Right lobe of liver (tissue), 6 donors: Measurements from ENCODE around the gene SLC6A8. TPM values are rescaled to one million over a fixed set of nuclear protein-coding genes. Genes with fewer than 3 reads are reported as not detected.
A peak's percentile ranks its signal among the peaks of the same experiment; 100 is the strongest.

ENCODE experiments used
- ATAC-seq, 4 donors: fragments of 200-7000 bp; cut with Tn5 transposase; one replicate each; pipeline ENCODE4 v1.9.1; 2020; ENCODE audit warnings: mild to moderate bottlenecking in 4 of 4, moderate library complexity in 4 of 4
- DNase-seq, 3 donors: peaks; one replicate each; pipeline ENCODE4 v3.0.0-alpha.2; 2020
- H3K27ac ChIP-seq, 3 donors: fragments of 200-600 bp; one replicate each; pipeline ENCODE4 v1.8.0; 2022
- H3K27me3 ChIP-seq, 2 donors: fragments of 200-600 bp; one replicate each; pipeline ENCODE4 v1.8.0; 2022
- H3K36me3 ChIP-seq, 4 donors: fragments of 200-600 bp; sonication (generic) in 1 of 4; one replicate each; pipeline versions ENCODE4 v1.5.1 to v1.8.0; 2017 to 2022; ENCODE audit warnings: control low read depth in 1 of 4
- H3K4me1 ChIP-seq, 4 donors: fragments of 200-600 bp; sonication (generic) in 1 of 4; one replicate each; pipeline versions ENCODE4 v1.5.1 to v1.8.0; 2017 to 2022; ENCODE audit warnings: control low read depth in 1 of 4
- H3K4me3 ChIP-seq, 3 donors: fragments of 200-600 bp; one replicate each; pipeline ENCODE4 v1.8.0; 2022
- H3K9me3 ChIP-seq, 4 donors: fragments of 200-600 bp; sonication (generic) in 1 of 4; one replicate each; pipeline versions ENCODE4 v1.5.1 to v1.8.0; 2017 to 2022; ENCODE audit warnings: control low read depth in 1 of 4
- CTCF ChIP-seq, 4 donors: fragments of 200-600 bp in 3 of 4; fragments of 450-650 bp in 1 of 4; IDR thresholded peaks; one replicate each; pipeline versions ENCODE4 v1.5.1 to v1.8.0; 2016 to 2022; ENCODE audit warnings: antibody characterized with exemption in 4 of 4, mild to moderate bottlenecking in 2 of 4
- POLR2A ChIP-seq: fragments of 450-650 bp; IDR thresholded peaks from one replicate; pipeline ENCODE4 v1.6.1; 2017; ENCODE audit warnings: antibody characterized with exemption, mild to moderate bottlenecking
- WGBS: methylation state at CpG from one replicate; pipeline ENCODE4 v1.1.6; 2018; ENCODE audit warnings: low coverage, low lambda C conversion rate; ENCODE audit not compliant: insufficient coverage; ENCODE audit errors: missing lambda C conversion rate; 5-methylcytosine and 5-hydroxymethylcytosine counted together
- intact Hi-C, 2 donors: fragments of 100-400 bp; cut with DNase I; formaldehyde crosslinking; loops; one replicate each; pipeline versions ENCODE4 v1.11.2 to v1.14.1; 2022
- total RNA-seq, 6 experiments: library from RNA; depleted of rRNA in 2 of 6; stranded (reverse); fragments of >200 nt in 2 of 6; fragmentation: NEBNext Ultra II Directional in 3 of 6; extraction: Animal tissue kit (Norgen Biotek cat#: 25700) in 3 of 6; gene quantifications; one replicate each; pipeline versions ENCODE4 v1.1.0 to v1.2.4, GENCODE V29; 2016 to 2023
- donor health status: DM: no; HTN: yes; CAD: no.
- donor health status: DM: no; HTN: no; CAD: no.
- donor health status: DM: no; HTN: no; CAD: no.
- donor health status: DM: no; HTN: yes; CAD: no.
- donor health status: DM: no; HTN: yes; CAD: no.

Gene SLC6A8
- total RNA-seq, 6 experiments from 2014 or later: 1.6 to 9.2 (median 2.9) TPM

GRCh38 chrX:153649178-153649914 is 38.4 kb upstream of the SLC6A8 start:
- 57% methylated on average over 6 of the region's 26 CpGs for WGBS
- TF ChIP-seq POLR2A (no peak), CTCF (IDR thresholded peaks at IDR 0.05) (peak; percentile 47 to 58 (median 50))
- Histone ChIP-seq H3K4me3 (no peak overlapping the region), H3K36me3 (no peaks in the 10 kb centered on the region), H3K27ac (no peak overlapping the region), H3K4me1 (no peaks in the 10 kb centered on the region), H3K9me3 (no peaks in the 10 kb centered on the region), H3K27me3 (peaks cover 0 to 8% of the 10 kb centered on the region in 2 donors)
- ATAC-seq (peak; percentile 73 to 84 (median 78)), DNase-seq (peak; percentile 46 to 54 (median 51))
- intact Hi-C loops: no loop called here

- Histone ChIP-seq H3K27ac (no peak overlapping the region), H3K4me1 (no peaks in the 10 kb centered on the region), H3K27me3 (peaks cover 0 to 8% of the 10 kb centered on the region in 2 donors), H3K4me3 (no peak overlapping the region), H3K36me3 (no peaks in the 10 kb centered on the region), H3K9me3 (no peaks in the 10 kb centered on the region)
- DNase-seq (peak; percentile 13 to 44 (median 23)), ATAC-seq (no peak)
- no peak for TF ChIP-seq POLR2A
- no peak for TF ChIP-seq CTCF (IDR thresholded peaks at IDR 0.05)
- intact Hi-C loops: no loop called here
- WGBS: 80% methylated on average over 1 of the region's 41 CpGs
Measured at GRCh38 chrX:153649915-153650782, 37.6 kb upstream of the SLC6A8 start.

- H3K4me3 ChIP-seq: no peak overlapping the region
- ATAC-seq (no peak), DNase-seq (peak in 2 of 3 donors; percentile 21 to 31)
- no peaks in the 10 kb centered on the region for H3K36me3 ChIP-seq
- H3K9me3 ChIP-seq: no peaks in the 10 kb centered on the region
- no peaks in the 10 kb centered on the region for H3K4me1 ChIP-seq
- H3K27me3 ChIP-seq: peaks cover 0 to 8% of the 10 kb centered on the region in 2 donors
- H3K27ac ChIP-seq: no peak overlapping the region
- intact Hi-C loops: no loop called here
- TF ChIP-seq POLR2A (no peak), CTCF (IDR thresholded peaks at IDR 0.05) (no peak)
- 89% methylated on average over 5 of the region's 13 CpGs for WGBS
Measured at GRCh38 chrX:153650959-153651358, 36.8 kb upstream of the SLC6A8 start.

- no peaks in the 10 kb centered on the region for H3K9me3 ChIP-seq
- H3K4me1 ChIP-seq: no peaks in the 10 kb centered on the region
- 59% methylated on average over 3 of the region's 9 CpGs for WGBS
- TF ChIP-seq POLR2A (no peak), CTCF (IDR thresholded peaks at IDR 0.05) (peak; percentile 24 to 41 (median 30))
- H3K27me3 ChIP-seq: peaks cover 0 to 8% of the 10 kb centered on the region in 2 donors
- H3K27ac ChIP-seq: no peak overlapping the region
- no peak overlapping the region for H3K4me3 ChIP-seq
- ATAC-seq (peak; percentile 51 to 61 (median 56)), DNase-seq (peak in 2 of 3 donors; percentile 18 to 34)
- intact Hi-C loops: no loop called here
- no peaks in the 10 kb centered on the region for H3K36me3 ChIP-seq
Measured at GRCh38 chrX:153651540-153652079, 36.1 kb upstream of the SLC6A8 start.
